Prostate gland (tissue), 2 donors: ENCODE results near the gene DOLK. TPM values are rescaled to one million over a fixed set of nuclear protein-coding genes. Genes with fewer than 3 reads are reported as not detected.

ENCODE experiments used
- DNase-seq: peaks from one replicate; pipeline ENCODE4 v3.0.0-alpha.2; 2019; ENCODE audit warnings: low spot score
- H3K27ac ChIP-seq, 2 donors: fragments of 200-600 bp; sonication (generic); 2 replicates each; pipeline ENCODE4 v1.5.1; 2017 to 2019
- H3K27me3 ChIP-seq: fragments of 200-600 bp; sonication (generic); replicated peaks from 2 replicates; pipeline ENCODE4 v1.5.1; 2019; ENCODE audit not compliant: insufficient read depth
- H3K36me3 ChIP-seq, 2 donors: fragments of 200-600 bp; sonication (generic); 1 replicate in 1 of 2; 2 replicates in 1 of 2; pipeline versions ENCODE4 v1.5.1 to v1.8.1; 2017 to 2019
- H3K4me1 ChIP-seq: fragments of 200-600 bp; sonication (generic); replicated peaks from 2 replicates; pipeline ENCODE4 v1.5.1; 2019
- H3K4me3 ChIP-seq, 2 donors: fragments of 200-600 bp; sonication (generic); 2 replicates each; pipeline ENCODE4 v1.5.1; 2017 to 2019
- H3K9me3 ChIP-seq: fragments of 200-600 bp; sonication (generic); 2 replicates; pipeline ENCODE4 v1.5.1; 2017
- CTCF ChIP-seq, 4 experiments: fragments of 200-600 bp in 2 of 4; fragments of 450-650 bp in 2 of 4; sonication (generic) in 2 of 4; IDR thresholded peaks; 1 replicate in 3 of 4; 2 replicates in 1 of 4; pipeline ENCODE4 v1.5.1; 2016 to 2019; ENCODE audit warnings: antibody characterized with exemption in 4 of 4, mild to moderate bottlenecking in 2 of 4, moderate library complexity in 2 of 4
- POLR2A ChIP-seq: fragments of 450-650 bp; IDR thresholded peaks from one replicate; pipeline ENCODE4 v1.6.1; 2016; ENCODE audit warnings: antibody characterized with exemption, mild to moderate bottlenecking
- POLR2AphosphoS5 ChIP-seq: sonication (generic); formaldehyde crosslinking; IDR thresholded peaks from one replicate; pipeline ENCODE4 v1.6.1; 2017; ENCODE audit warnings: antibody characterized with exemption
- WGBS: methylation state at CpG from one replicate; pipeline ENCODE4 v1.1.5; 2018; 5-methylcytosine and 5-hydroxymethylcytosine counted together
- intact Hi-C: fragments of 100-400 bp; cut with DNase I; formaldehyde crosslinking; loops from one replicate; pipeline ENCODE4 v1.14.2; 2022
- total RNA-seq, 2 donors: library from RNA; depleted of rRNA; stranded (reverse); fragments of >200 nt; gene quantifications; one replicate each; pipeline ENCODE4 v1.1.0, GENCODE V29; 2016

Gene DOLK
- total RNA-seq, 2 donors from 2014 or later, result 26.6 to 27.3 TPM

GRCh38 chr9:128921881-128922763 lies 25.3 kb downstream of the DOLK start:
- H3K4me1 ChIP-seq, result peaks cover 18% of the 10 kb centered on the region
- no peaks in the 10 kb centered on the region for H3K9me3 ChIP-seq
- TF ChIP-seq POLR2A, result peak; percentile 55
- peak in 2 of 4 experiments; percentile 8 to 38 for TF ChIP-seq CTCF (IDR thresholded peaks at IDR 0.05)
- peak; percentile 24 for TF ChIP-seq POLR2AphosphoS5
- WGBS, result 9% methylated on average over 32 of the region's 32 CpGs
- H3K27ac ChIP-seq, result peak overlapping the region; percentile 87 to 97
- H3K36me3 ChIP-seq, result no peaks in the 10 kb centered on the region
- H3K4me3 ChIP-seq, result peak overlapping the region; percentile 41 to 53
- intact Hi-C loops, result loop anchor here (5.0 to 10.0 kb wide), 2 partner anchors 40 to 1407 kb away; partner anchors contain the start of genes KYAT1 and LRRC8A
- H3K27me3 ChIP-seq, result no peaks in the 10 kb centered on the region
- peak; percentile 42 for DNase-seq

GRCh38 chr9:128920381-128921058 lies 26.9 kb downstream of the DOLK start, which contains the start of gene PHYHD1:
TSS of gene PHYHD1 (plus strand) at chr9:128920982. CDS start at chr9:128922324, 1,342 bp downstream.
- Histone ChIP-seq H3K27me3 (no peaks in the 10 kb centered on the region), H3K9me3 (no peaks in the 10 kb centered on the region), H3K4me3 (peak within 1 kb of the TSS; percentile 41 to 53), H3K36me3 (no peaks in the 10 kb centered on the region), H3K27ac (peak within 1 kb of the TSS; percentile 87 to 97), H3K4me1 (peaks cover 32% of the 10 kb centered on the region)
- intact Hi-C loops, result loop anchor here (5.0 to 10.0 kb wide), 2 partner anchors 38 to 1406 kb away; partner anchors contain the start of genes KYAT1 and LRRC8A
- 27% methylated on average over 13 of the region's 13 CpGs for whole genome bisulfite sequencing
- DNase-seq, result peak; percentile 56
- no peak for TF ChIP-seq CTCF (IDR thresholded peaks at IDR 0.05)
- no peak for TF ChIP-seq POLR2A
- TF ChIP-seq POLR2AphosphoS5, result no peak

GRCh38 chr9:128919402-128920089 lies 27.9 kb downstream of the DOLK start:
- intact Hi-C loops, result loop anchor here (5.0 to 10.0 kb wide), 2 partner anchors 37 to 1405 kb away; partner anchors contain the start of genes KYAT1 and LRRC8A
- WGBS, result 83% methylated on average over 14 of the region's 14 CpGs
- no peaks in the 10 kb centered on the region for H3K9me3 ChIP-seq
- no peak for DNase-seq
- no peak overlapping the region for H3K4me3 ChIP-seq
- H3K36me3 ChIP-seq, result no peaks in the 10 kb centered on the region
- H3K27me3 ChIP-seq, result no peaks in the 10 kb centered on the region
- H3K4me1 ChIP-seq, result peaks cover 32% of the 10 kb centered on the region
- TF ChIP-seq POLR2A, result no peak
- TF ChIP-seq CTCF (IDR thresholded peaks at IDR 0.05), result no peak
- TF ChIP-seq POLR2AphosphoS5, result no peak
- H3K27ac ChIP-seq, result peak overlapping the region; percentile 87 to 97

GRCh38 chr9:128918921-128919320 lies 28.5 kb downstream of the DOLK start:
- Histone ChIP-seq H3K27me3 (no peaks in the 10 kb centered on the region), H3K4me1 (peaks cover 32% of the 10 kb centered on the region), H3K4me3 (no peak overlapping the region), H3K27ac (peak overlapping the region; percentile 87 to 97), H3K36me3 (no peaks in the 10 kb centered on the region), H3K9me3 (no peaks in the 10 kb centered on the region)
- 59% methylated on average over 2 of the region's 2 CpGs for WGBS
- intact Hi-C loops, result no loop called here
- no peak for DNase-seq
- no peak for TF ChIP-seq POLR2A
- TF ChIP-seq CTCF (IDR thresholded peaks at IDR 0.05), result no peak
- TF ChIP-seq POLR2AphosphoS5, result no peak
